D721Med (cell line): ENCODE results near the gene GRK3.

Experiments used
- DNase-seq: peaks from one replicate; pipeline ENCODE4 v3.0.0; 2011; ENCODE audit warnings: low spot score; ENCODE audit not compliant: insufficient read length
- FAIRE-seq: peaks from 2 replicates; lab custom pipeline; 2011; peaks lifted over from hg19 to GRCh38; lab: Jason Lieb, UNC
- TF ChIP-seq, protein P1 (sequence below): IDR thresholded peaks from 2 replicates; pipeline ENCODE4 v1.5.1; 2012; ENCODE audit warnings: mild to moderate bottlenecking, control low read depth; ENCODE audit not compliant: insufficient read depth; ENCODE audit errors: missing control alignments

Gene GRK3

DNA sequence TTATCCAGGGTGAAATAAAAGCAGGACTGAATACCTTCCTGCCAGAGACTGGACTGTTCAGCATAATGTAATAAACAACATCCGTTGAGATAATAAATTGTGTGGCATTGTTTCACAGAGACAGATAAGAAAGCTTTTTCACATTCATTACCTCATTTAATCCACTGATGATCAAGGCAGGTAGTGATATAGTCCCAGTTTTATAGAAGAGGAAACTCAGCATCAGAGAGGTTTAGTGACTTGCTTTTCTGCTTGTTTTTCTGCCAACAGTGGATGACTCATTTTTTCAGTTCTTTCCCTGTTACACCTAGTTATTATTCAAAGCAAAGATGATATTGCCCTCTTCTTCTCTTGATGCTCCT is 181.5 kb downstream of the GRK3 start:
- FAIRE-seq (no peak), DNase-seq (no peak)
- TF ChIP-seq, protein P1, sequence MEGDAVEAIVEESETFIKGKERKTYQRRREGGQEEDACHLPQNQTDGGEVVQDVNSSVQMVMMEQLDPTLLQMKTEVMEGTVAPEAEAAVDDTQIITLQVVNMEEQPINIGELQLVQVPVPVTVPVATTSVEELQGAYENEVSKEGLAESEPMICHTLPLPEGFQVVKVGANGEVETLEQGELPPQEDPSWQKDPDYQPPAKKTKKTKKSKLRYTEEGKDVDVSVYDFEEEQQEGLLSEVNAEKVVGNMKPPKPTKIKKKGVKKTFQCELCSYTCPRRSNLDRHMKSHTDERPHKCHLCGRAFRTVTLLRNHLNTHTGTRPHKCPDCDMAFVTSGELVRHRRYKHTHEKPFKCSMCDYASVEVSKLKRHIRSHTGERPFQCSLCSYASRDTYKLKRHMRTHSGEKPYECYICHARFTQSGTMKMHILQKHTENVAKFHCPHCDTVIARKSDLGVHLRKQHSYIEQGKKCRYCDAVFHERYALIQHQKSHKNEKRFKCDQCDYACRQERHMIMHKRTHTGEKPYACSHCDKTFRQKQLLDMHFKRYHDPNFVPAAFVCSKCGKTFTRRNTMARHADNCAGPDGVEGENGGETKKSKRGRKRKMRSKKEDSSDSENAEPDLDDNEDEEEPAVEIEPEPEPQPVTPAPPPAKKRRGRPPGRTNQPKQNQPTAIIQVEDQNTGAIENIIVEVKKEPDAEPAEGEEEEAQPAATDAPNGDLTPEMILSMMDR: no peak

DNA sequence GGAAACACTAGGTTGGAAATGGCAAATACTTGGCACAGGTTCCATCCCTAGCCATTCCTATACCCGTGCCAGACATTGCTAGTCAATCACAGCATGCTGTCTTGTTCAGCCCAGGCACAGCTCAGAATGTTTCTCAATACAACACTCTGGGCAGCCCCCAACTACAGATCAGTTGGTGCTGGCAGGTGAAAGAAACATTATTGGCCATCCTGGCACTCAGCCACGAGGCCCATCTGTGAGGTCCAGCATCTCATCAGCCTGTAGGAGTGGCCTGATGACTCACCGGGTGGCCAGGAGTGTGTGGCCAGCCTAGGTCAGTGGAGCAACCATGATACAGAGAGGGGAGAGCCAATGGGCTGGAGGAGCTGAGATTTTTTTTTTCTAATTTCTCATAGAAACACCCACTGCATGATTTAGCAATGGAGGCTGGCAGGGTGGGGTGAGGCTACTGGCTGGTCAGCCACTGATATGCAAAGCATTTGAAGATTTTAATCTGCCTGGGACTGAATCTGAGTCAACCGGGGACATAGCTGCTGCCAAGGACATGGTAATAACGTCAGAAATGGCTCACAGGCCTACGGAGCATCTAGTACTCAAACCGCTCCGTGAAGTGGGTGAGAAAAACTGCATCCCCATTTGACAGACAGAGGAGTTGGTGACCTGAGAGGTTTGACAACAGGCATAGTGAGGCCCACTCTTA is 182.9 kb downstream of the GRK3 start:
- TF ChIP-seq, protein P1: no peak
- FAIRE-seq (no peak), DNase-seq (no peak)

DNA sequence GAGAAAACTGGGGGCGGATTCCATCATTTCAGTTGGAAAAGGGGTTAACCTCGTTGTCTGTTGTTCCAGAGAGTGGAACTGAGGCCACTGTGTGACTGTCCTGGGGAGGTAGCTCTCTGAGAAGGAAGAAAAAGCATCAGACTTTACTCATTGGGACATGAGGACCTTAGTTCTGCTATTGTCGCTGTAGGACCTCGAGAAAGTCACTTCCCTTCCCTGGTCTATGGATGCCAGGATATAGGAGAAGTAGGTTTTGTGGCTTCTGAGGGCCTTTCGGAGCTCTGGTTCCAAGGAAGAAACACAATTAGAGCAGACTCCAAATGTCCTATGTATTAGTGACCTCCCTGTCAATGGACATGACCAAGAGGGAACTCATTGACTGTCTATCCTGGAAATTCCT is 183.7 kb downstream of the GRK3 start:
- FAIRE-seq: no peak
- TF ChIP-seq, protein P1: no peak

DNA sequence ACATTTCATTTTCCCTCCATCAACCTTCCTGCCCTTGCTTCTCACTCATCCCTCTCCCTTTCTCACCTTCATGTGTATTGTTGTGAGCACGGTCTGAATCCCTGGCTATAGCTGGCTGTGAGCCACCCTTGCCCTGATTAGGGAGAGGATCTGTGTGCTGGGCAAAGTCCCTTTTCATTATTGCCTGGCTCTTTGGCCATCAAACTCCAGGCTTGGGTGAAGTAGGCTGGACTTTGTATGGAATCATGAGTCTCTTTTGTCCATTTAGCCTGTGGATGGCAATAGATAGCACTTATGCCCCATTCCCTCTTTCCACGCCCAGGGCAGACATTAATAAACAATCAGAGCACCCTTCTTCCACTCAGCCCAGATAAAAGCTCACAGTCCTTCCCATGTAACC is 184.2 kb downstream of the GRK3 start:
- DNase-seq (no peak), FAIRE-seq (no peak)
- TF ChIP-seq, protein P1: no peak

More for the DNA sequence above, 183.7 kb downstream of the GRK3 start:
- no peak for DNase-seq

DNA sequence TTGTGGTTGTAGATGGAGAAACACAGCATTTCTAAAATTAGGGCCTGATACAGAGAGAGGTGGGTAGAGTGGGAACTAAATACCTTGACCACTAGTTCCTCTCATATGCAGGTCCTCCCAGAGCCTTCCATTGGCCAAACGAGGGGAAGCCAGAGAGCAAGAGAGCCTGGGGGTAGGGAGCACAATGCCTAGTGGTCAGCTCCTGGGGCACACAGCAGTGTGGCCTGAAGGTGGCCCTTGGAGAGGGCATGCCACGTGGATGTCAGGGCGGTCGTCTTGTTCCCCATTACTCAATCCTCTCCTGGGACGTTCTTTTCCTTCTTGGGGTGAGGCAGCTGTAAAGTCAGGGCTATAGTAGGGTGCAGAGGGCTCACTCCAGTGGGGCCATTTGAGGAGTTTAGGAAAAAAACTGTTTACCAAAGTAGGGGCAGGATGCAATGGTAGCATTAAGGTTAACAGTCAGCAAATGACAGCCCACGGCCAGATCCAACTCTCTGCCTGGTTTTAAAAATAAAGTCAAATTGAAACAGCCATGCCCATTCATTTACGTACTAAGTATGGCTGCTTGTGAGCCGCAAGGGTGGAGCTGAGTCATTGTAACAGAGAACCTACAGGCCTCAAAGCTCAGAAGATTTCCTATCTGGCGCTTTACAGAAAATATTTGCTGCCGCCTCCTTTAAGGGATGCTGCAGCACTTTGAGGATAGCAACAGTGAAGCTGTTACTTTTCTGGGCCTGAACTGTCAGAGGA is 185.1 kb downstream of the GRK3 start:
- TF ChIP-seq, protein P1: no peak
- DNase-seq: no peak

DNA sequence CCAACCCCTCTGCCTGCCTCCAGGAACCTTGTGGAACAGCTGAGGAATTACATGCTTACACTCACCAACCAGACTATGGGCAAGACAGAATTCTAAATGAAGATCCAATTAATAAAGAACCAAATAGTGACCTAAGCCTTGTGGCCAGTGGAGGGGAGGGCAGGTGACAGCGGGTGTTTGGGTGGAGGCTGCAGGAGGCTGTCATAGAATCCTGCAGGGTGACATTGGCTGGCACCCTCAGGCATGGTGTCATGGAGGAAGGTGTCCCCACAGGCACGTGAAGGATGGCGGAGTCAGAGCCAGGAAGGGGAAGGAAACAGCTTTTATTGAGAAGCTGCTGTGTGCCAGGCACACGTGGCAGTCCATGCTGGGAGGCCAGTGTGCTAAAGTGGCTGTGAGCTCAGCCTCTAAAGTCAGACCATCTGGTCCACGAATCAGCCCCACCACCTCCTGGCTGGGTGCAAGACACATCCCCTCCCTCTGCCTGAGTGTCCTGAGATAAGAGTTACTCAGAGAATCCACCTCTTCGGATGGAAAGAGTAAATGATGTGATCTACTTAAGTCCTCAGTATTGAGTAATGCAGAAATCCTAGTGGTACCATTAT is 186.2 kb downstream of the GRK3 start:
- TF ChIP-seq, protein P1: no peak
- no peak for DNase-seq
- FAIRE-seq: no peak

More for the DNA sequence above, 185.1 kb downstream of the GRK3 start:
- FAIRE-seq: no peak
